ENCODE data around the gene TIGIT.

TIGIT gene

GRCh38 chr3:114351822-114352145, 58.0 kb downstream of the TIGIT start:
- DNase-seq (ENCODE audit: low spot score) = no peak

- DNase-seq (ENCODE audit: low spot score) = no peak
Measured at GRCh38 chr3:114355653-114356052, 61.8 kb downstream of the TIGIT start.

GRCh38 chr3:114356066-114356465, 62.2 kb downstream of the TIGIT start:
- no peak for DNase-seq (ENCODE audit: low spot score)

- DNase-seq (ENCODE audit: low spot score) = no peak
Measured at GRCh38 chr3:114356525-114356924, 62.7 kb downstream of the TIGIT start.
